Neural progenitor cell (in vitro differentiated cells): Measurements from ENCODE around the gene CUEDC1.

ENCODE experiments used
- CTCF ChIP-seq: fragments of 200-600 bp; sonication (generic); IDR thresholded peaks from 2 replicates; pipeline ENCODE4 v1.5.1; 2017; ENCODE audit warnings: antibody characterized with exemption, mild to moderate bottlenecking
- EZH2 ChIP-seq: fragments of 200-600 bp; sonication (generic); IDR thresholded peaks from 2 replicates; pipeline ENCODE4 v1.6.1; 2017; ENCODE audit warnings: antibody characterized with exemption, mild to moderate bottlenecking, moderate library complexity

GRCh38 chr17:57867126-57867525, 88.1 kb downstream of the CUEDC1 start:
- no peak for TF ChIP-seq CTCF
- no peak for TF ChIP-seq EZH2
